Panc1 (cell line): Measurements from ENCODE around the gene PARP15. TPM values are rescaled to one million over a fixed set of nuclear protein-coding genes. Genes with fewer than 3 reads are reported as not detected.

Experiments
- ATAC-seq: fragments of 200-7000 bp; cut with Tn5 transposase; 2 replicates; pipeline ENCODE4 v1.9.1; 2020; ENCODE audit warnings: mild to moderate bottlenecking, moderate library complexity
- BruUV-seq: library from RNA; stranded (reverse); fragments of 400-500 nt; replicated peaks from 2 replicates; lab custom pipeline; 2021; lab: Mats Ljungman, UMichigan
- CTCF ChIA-PET: fragments of 300-600 bp; sonication (Branson Sonifier 250); formaldehyde crosslinking; loops from one replicate; lab custom pipeline; 2022; ENCODE audit warnings: antibody characterized with exemption; lab: Charles Lee
- POLR2A ChIA-PET: fragments of 300-600 bp; sonication (Branson Sonifier 250); formaldehyde crosslinking; loops from one replicate; lab custom pipeline; 2022; ENCODE audit warnings: antibody characterized with exemption; lab: Charles Lee
- DNase-seq: peaks from one replicate; pipeline ENCODE4 v3.0.0-alpha.2; 2010; ENCODE audit warnings: low read depth, low spot score
- H3K27ac ChIP-seq: 2 replicates; pipeline ENCODE4 v1.5.1; 2011; ENCODE audit warnings: mild to moderate bottlenecking, low read length, inconsistent platforms
- H3K27me3 ChIP-seq: fragments of 200-500 bp; sonication (Bioruptor generic); 2 replicates; pipeline ENCODE4 v1.6.0; 2014; ENCODE audit warnings: low read length, inconsistent platforms; ENCODE audit not compliant: control insufficient read depth, insufficient read depth
- H3K36me3 ChIP-seq: fragments of 200-500 bp; sonication (Bioruptor generic); 2 replicates; pipeline ENCODE4 v1.5.1; 2014; ENCODE audit warnings: inconsistent platforms, mild to moderate bottlenecking, low read length, moderate library complexity; ENCODE audit not compliant: control insufficient read depth, insufficient read depth
- H3K4me1 ChIP-seq: 2 replicates; pipeline ENCODE4 v1.5.1; 2011; ENCODE audit warnings: inconsistent platforms, mild to moderate bottlenecking, low read length, moderate library complexity; ENCODE audit not compliant: control insufficient read depth, insufficient read depth
- H3K4me3 ChIP-seq, 2 experiments: 2 replicates each; pipeline ENCODE4 v1.5.1; 2011 to 2012; ENCODE audit warnings: low read depth in 2 of 2, low read length in 2 of 2, mild to moderate bottlenecking in 2 of 2, inconsistent platforms in 1 of 2, moderate library complexity in 1 of 2
- H3K9me3 ChIP-seq: fragments of 200-500 bp; sonication (Bioruptor generic); 2 replicates; pipeline ENCODE4 v1.5.1; 2014; ENCODE audit warnings: low read depth, mild to moderate bottlenecking, inconsistent platforms, low read length, moderate library complexity; ENCODE audit not compliant: control insufficient read depth, insufficient read depth
- CTCF ChIP-seq: fragments of 450-650 bp; IDR thresholded peaks from 2 replicates; pipeline ENCODE4 v1.5.1; 2017; ENCODE audit warnings: mild to moderate bottlenecking
- POLR2AphosphoS5 ChIP-seq: IDR thresholded peaks from 2 replicates; pipeline ENCODE4 v1.6.1; 2012; ENCODE audit warnings: mild to moderate bottlenecking, low read depth, low read length, moderate library complexity
- REST ChIP-seq, 2 experiments: IDR thresholded peaks; 2 replicates each; pipeline ENCODE4 v1.6.1; 2011 to 2012; ENCODE audit warnings: low read depth in 2 of 2, control low read depth in 1 of 2, low read length in 1 of 2, mild to moderate bottlenecking in 1 of 2, moderate library complexity in 1 of 2; ENCODE audit not compliant: insufficient read depth in 1 of 2
- SIN3A ChIP-seq: IDR thresholded peaks from 2 replicates; pipeline ENCODE4 v1.6.1; 2012; ENCODE audit warnings: low read depth, mild to moderate bottlenecking, low read length, moderate library complexity, borderline replicate concordance; ENCODE audit not compliant: insufficient read depth
- TCF7L2 ChIP-seq: IDR thresholded peaks from 2 replicates; pipeline ENCODE4 v1.6.1; 2011; ENCODE audit warnings: mild to moderate bottlenecking, low read depth, low read length, inconsistent platforms
- in situ Hi-C: cut with HindIII; loops from 2 replicates; pipeline ENCODE4 v1.10.0; 2016; ENCODE audit warnings: low sequenced_read_pairs, low pct_unique_long_range_greater_than_20kb
- intact Hi-C: fragments of 100-400 bp; cut with micrococcal nuclease; formaldehyde crosslinking; loops from one replicate; pipeline ENCODE4 v1.10.0; 2022; ENCODE audit not compliant: unreplicated experiment
- total RNA-seq: library from RNA; stranded (reverse); gene quantifications from one replicate; pipeline ENCODE4 v1.2.1, GENCODE V29; 2021; ENCODE audit not compliant: unreplicated experiment

The PARP15 gene
- total RNA-seq, 1 experiment from 2014 or later, result 0.21 TPM

- in situ Hi-C loops (no loop called here), intact Hi-C loops (no loop called here)
- no TSS peak for BruUV-seq
- TF ChIP-seq TCF7L2, result no peak
- no peak for TF ChIP-seq POLR2AphosphoS5
- no peak for TF ChIP-seq SIN3A
- no peak for TF ChIP-seq CTCF
- no peak for TF ChIP-seq REST (IDR thresholded peaks at IDR 0.05; ENCODE audit: insufficient read depth in 1 of 2, low read depth in 2 of 2, low read length in 1 of 2)
- Histone ChIP-seq H3K27ac (no peak overlapping the region), H3K27me3 (no peaks in the 10 kb centered on the region), H3K36me3 (peaks cover 4% of the 10 kb centered on the region; the same call in 1 of the 2 replicates), H3K4me1 (peaks cover 19% of the 10 kb centered on the region), H3K9me3 (no peaks in the 10 kb centered on the region), H3K4me3 (no peak overlapping the region)
- DNase-seq, result no peak
- ATAC-seq, result no peak
- CTCF ChIA-PET, result no interaction called here
- POLR2A ChIA-PET, result no interaction called here
Measured at GRCh38 chr3:122687298-122687697, 109.8 kb downstream of the PARP15 start.

Other genes starting within 250 kb of the PARP15 start
- 61.7 TPM for gene MIX23, start 194.4 kb upstream of the PARP15 start, total RNA-seq
- gene FAM162A, start 193.5 kb upstream of the PARP15 start, total RNA-seq, result 59.6 TPM
- 5.5 TPM for gene WDR5B, start 161.6 kb upstream of the PARP15 start, total RNA-seq
- 118 TPM for gene KPNA1, start 62.7 kb upstream of the PARP15 start, total RNA-seq
- gene PARP9, start 13.3 kb upstream of the PARP15 start, total RNA-seq, result 14.5 TPM
- gene DTX3L, start 13.3 kb upstream of the PARP15 start, total RNA-seq, result 32.3 TPM
- 46.0 TPM for gene PARP14, start 103.2 kb downstream of the PARP15 start, total RNA-seq
- gene HSPBAP1, start 216.2 kb downstream of the PARP15 start, total RNA-seq, result 10.8 TPM
- gene SLC49A4, start 217.4 kb downstream of the PARP15 start, total RNA-seq, result 15.9 TPM